Keratinocyte (primary cell): Measurements from ENCODE around the gene SEC24B. TPM values are rescaled to one million over a fixed set of nuclear protein-coding genes. Genes with fewer than 3 reads are reported as not detected.

ENCODE experiments used
- DNase-seq: peaks from one replicate; pipeline ENCODE4 v3.0.0-alpha.2; 2011; ENCODE audit warnings: low read depth, missing footprints, low spot score
- FAIRE-seq: peaks from 2 replicates; lab custom pipeline; 2011; peaks lifted over from hg19 to GRCh38; lab: Jason Lieb, UNC
- H2AFZ ChIP-seq: 2 replicates; pipeline ENCODE4 v1.6.0; 2012; ENCODE audit warnings: low read length, control low read depth, inconsistent platforms; ENCODE audit not compliant: control insufficient read depth
- H3K27ac ChIP-seq: 2 replicates; pipeline ENCODE4 v1.5.1; 2011; ENCODE audit warnings: low read length; ENCODE audit not compliant: control insufficient read depth, insufficient read depth
- H3K27me3 ChIP-seq: 3 replicates; pipeline ENCODE4 v1.6.0; 2011; ENCODE audit warnings: low read length; ENCODE audit not compliant: control insufficient read depth, insufficient read depth; ENCODE audit errors: extremely low read depth
- H3K36me3 ChIP-seq, 2 experiments: 2 replicates in 1 of 2; 3 replicates in 1 of 2; pipeline ENCODE4 v1.5.1; 2011; ENCODE audit warnings: low read length in 2 of 2, mild to moderate bottlenecking in 1 of 2; ENCODE audit not compliant: control insufficient read depth in 2 of 2, insufficient read depth in 2 of 2; ENCODE audit errors: extremely low read depth in 1 of 2
- H3K4me1 ChIP-seq: 3 replicates; pipeline ENCODE4 v1.5.1; 2011; ENCODE audit warnings: low read length; ENCODE audit not compliant: control insufficient read depth, insufficient read depth; ENCODE audit errors: extremely low read depth
- H3K4me2 ChIP-seq: 3 replicates; pipeline ENCODE4 v1.6.0; 2011; ENCODE audit warnings: low read depth, low read length; ENCODE audit not compliant: control insufficient read depth, insufficient read depth; ENCODE audit errors: extremely low read depth
- H3K4me3 ChIP-seq, 3 experiments: fragments of 200-600 bp in 1 of 3; sonication (generic) in 1 of 3; 2 replicates in 2 of 3; 3 replicates in 1 of 3; pipeline ENCODE4 v1.5.1; 2011 to 2016; ENCODE audit warnings: low read length in 3 of 3, mild to moderate bottlenecking in 3 of 3, control low read depth in 2 of 3, inconsistent platforms in 1 of 3, low read depth in 1 of 3, mixed read lengths in 1 of 3, mixed run types in 1 of 3, moderate library complexity in 1 of 3; ENCODE audit not compliant: control insufficient read depth in 2 of 3, insufficient read depth in 2 of 3; ENCODE audit errors: extremely low read depth in 1 of 3
- H3K79me2 ChIP-seq: 2 replicates; pipeline ENCODE4 v1.6.0; 2012; ENCODE audit warnings: low read length; ENCODE audit not compliant: control insufficient read depth, insufficient read depth
- H3K9ac ChIP-seq: 3 replicates; pipeline ENCODE4 v1.6.0; 2011; ENCODE audit warnings: low read length; ENCODE audit not compliant: control insufficient read depth, insufficient read depth; ENCODE audit errors: extremely low read depth
- H3K9me1 ChIP-seq: 3 replicates; pipeline ENCODE4 v1.6.0; 2011; ENCODE audit warnings: low read length; ENCODE audit not compliant: control insufficient read depth, insufficient read depth; ENCODE audit errors: extremely low read depth
- H3K9me3 ChIP-seq: 2 replicates; pipeline ENCODE4 v1.5.1; 2012; ENCODE audit warnings: low read depth, low read length; ENCODE audit not compliant: control insufficient read depth
- H4K20me1 ChIP-seq: 3 replicates; pipeline ENCODE4 v1.6.0; 2011; ENCODE audit warnings: low read length; ENCODE audit not compliant: control insufficient read depth, insufficient read depth; ENCODE audit errors: extremely low read depth
- EZH2 ChIP-seq: IDR thresholded peaks from one replicate; pipeline ENCODE4 v1.6.1; 2012; ENCODE audit warnings: inconsistent platforms, mild to moderate bottlenecking, low read length, moderate library complexity
- dilution Hi-C: fragments of 300-500 bp; cut with MboI; formaldehyde crosslinking; loops from one replicate; pipeline ENCODE4 v1.7.0; 2020; ENCODE audit warnings: low sequenced_read_pairs; ENCODE audit not compliant: extremely low pct_ligation_motif_present
- polyA plus RNA-seq, 5 experiments: library from polyadenylated mRNA; depleted of rRNA in 3 of 5; stranded (reverse) in 3 of 5; stranded (forward) in 1 of 5; unstranded in 1 of 5; fragments of >200 nt; gene quantifications; 1 replicate in 1 of 5; 2 replicates in 3 of 5; 3 replicates in 1 of 5; pipeline versions ENCODE4 v1.2.1 to v1.2.3, GENCODE V29; 2011 to 2012; ENCODE audit warnings: missing spikeins in 2 of 5, low read depth in 1 of 5, low replicate concordance in 1 of 5
- TF ChIP-seq, protein P1 (sequence below), 3 experiments: IDR thresholded peaks in 1 of 3; conservative IDR thresholded peaks in 1 of 3; optimal IDR thresholded peaks in 1 of 3; 2 replicates in 2 of 3; 3 replicates in 1 of 3; pipeline versions ENCODE3 to v1.5.1; 2011; ENCODE audit warnings: low read length in 3 of 3, mild to moderate bottlenecking in 3 of 3, moderate library complexity in 2 of 3, control low read depth in 1 of 3, inconsistent platforms in 1 of 3; ENCODE audit not compliant: insufficient read depth in 2 of 3; ENCODE audit errors: extremely low read depth in 1 of 3

SEC24B gene
- polyA plus RNA-seq, 1 donor (not counting 4 experiments of a cell fraction or from before 2014, with no cell fraction given): 53.4 TPM

DNA sequence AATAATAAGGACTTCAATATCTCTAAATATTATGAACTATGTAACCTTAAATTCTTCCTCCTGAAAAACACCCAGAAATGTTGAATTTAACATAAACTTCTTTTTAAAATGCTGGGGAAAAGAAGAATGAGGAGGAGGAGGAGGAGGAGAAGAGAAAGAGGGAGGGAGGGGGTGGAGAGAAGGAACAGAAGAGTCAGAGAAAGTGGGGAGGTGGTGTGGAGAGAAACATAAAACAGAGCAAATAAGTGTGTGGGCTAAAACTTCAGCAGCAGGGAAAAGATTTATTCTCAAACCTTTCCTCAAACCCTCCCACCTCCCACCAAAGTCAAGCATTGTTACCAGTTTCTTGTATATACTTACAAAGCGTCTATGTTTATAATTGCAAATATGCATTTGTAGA is 34.7 kb upstream of the SEC24B start:
- no peak for FAIRE-seq
- Histone ChIP-seq H3K9ac (no peak overlapping the region), H3K79me2 (no peaks in the 10 kb centered on the region), H3K27ac (no peak overlapping the region), H3K9me3 (no peaks in the 10 kb centered on the region), H3K36me3 (no peaks in the 10 kb centered on the region), H3K27me3 (peaks cover 4% of the 10 kb centered on the region), H3K4me3 (no peak overlapping the region), H3K4me1 (no peaks in the 10 kb centered on the region), H3K9me1 (no peaks in the 10 kb centered on the region), H3K4me2 (no peak overlapping the region), H4K20me1 (no peaks in the 10 kb centered on the region), H2AFZ (no peak overlapping the region)
- no peak for TF ChIP-seq EZH2
- TF ChIP-seq, protein P1, sequence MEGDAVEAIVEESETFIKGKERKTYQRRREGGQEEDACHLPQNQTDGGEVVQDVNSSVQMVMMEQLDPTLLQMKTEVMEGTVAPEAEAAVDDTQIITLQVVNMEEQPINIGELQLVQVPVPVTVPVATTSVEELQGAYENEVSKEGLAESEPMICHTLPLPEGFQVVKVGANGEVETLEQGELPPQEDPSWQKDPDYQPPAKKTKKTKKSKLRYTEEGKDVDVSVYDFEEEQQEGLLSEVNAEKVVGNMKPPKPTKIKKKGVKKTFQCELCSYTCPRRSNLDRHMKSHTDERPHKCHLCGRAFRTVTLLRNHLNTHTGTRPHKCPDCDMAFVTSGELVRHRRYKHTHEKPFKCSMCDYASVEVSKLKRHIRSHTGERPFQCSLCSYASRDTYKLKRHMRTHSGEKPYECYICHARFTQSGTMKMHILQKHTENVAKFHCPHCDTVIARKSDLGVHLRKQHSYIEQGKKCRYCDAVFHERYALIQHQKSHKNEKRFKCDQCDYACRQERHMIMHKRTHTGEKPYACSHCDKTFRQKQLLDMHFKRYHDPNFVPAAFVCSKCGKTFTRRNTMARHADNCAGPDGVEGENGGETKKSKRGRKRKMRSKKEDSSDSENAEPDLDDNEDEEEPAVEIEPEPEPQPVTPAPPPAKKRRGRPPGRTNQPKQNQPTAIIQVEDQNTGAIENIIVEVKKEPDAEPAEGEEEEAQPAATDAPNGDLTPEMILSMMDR (optimal IDR thresholded peaks at IDR 0.05 in 1 of 3, IDR thresholded peaks at IDR 0.05 in 1 of 3, conservative IDR thresholded peaks at IDR 0.05 in 1 of 3; ENCODE audit: extremely low read depth in 1 of 3, insufficient read depth in 2 of 3, low read length in 3 of 3): no peak
- dilution Hi-C loops: no loop called here
- DNase-seq: no peak

DNA sequence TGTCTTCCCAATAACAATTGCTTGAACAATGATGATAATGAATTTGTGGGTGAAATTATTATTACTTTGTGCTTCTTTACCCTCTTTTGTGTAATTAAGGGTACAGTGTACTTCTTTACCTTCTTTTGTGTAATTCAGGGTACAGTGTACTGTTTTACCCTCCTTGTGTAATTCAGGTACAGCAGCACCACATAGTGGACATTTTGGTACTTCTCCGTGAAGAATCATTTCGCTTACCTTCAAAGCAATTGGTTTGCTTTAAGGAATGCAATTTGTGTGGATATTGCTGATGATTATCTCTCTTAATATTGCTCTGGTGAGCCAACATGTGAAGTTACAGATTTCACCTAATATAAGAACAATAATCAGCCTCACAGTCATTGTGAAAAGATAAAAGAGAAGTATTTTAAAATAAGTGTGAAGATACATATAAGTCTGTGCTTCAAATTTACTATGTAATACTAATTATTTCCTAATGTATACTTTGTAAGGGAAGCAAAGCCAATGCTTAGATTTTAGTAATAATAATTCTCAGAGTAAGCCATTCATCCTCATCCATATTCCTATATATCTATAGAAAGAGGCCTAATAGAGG is 27.2 kb upstream of the SEC24B start:
- peak; percentile 33 for DNase-seq
- peak; percentile 95 for FAIRE-seq
- no peaks in the 10 kb centered on the region for H3K9me1 ChIP-seq

More for the DNA sequence above, 27.2 kb upstream of the SEC24B start:
- Histone ChIP-seq H4K20me1 (no peaks in the 10 kb centered on the region), H2AFZ (no peak overlapping the region), H3K79me2 (no peaks in the 10 kb centered on the region), H3K27ac (no peak overlapping the region), H3K4me3 (no peak overlapping the region), H3K27me3 (no peaks in the 10 kb centered on the region), H3K4me2 (no peak overlapping the region), H3K4me1 (peaks cover 7% of the 10 kb centered on the region), H3K36me3 (no peaks in the 10 kb centered on the region), H3K9ac (no peak overlapping the region), H3K9me3 (no peaks in the 10 kb centered on the region)
- no peak for TF ChIP-seq EZH2
- TF ChIP-seq, protein P1 (optimal IDR thresholded peaks at IDR 0.05 in 1 of 3, IDR thresholded peaks at IDR 0.05 in 1 of 3, conservative IDR thresholded peaks at IDR 0.05 in 1 of 3; ENCODE audit: extremely low read depth in 1 of 3, insufficient read depth in 2 of 3, low read length in 3 of 3): peak; percentile 37 to 69 (median 51)
- dilution Hi-C loops: no loop called here
